OCI-LY3 (cell line): Measurements from ENCODE around the gene AQP12A.
"Not testable (repeated sequence)": the region's sequence is repeated elsewhere in the genome, so short reads cannot be mapped to it uniquely, and the experiment has no call there.

Source experiments
- EZH2phosphoT487 ChIP-seq: fragments of 200-600 bp; shearing (Covaris generic); IDR thresholded peaks from 2 replicates; pipeline ENCODE4 v1.6.1; 2018; ENCODE audit warnings: antibody characterized with exemption, mixed run types, low read depth
- TF ChIP-seq, protein P1 (sequence below): fragments of 200-600, 300-600 bp; sonication (generic); IDR thresholded peaks from 2 replicates; pipeline ENCODE4 v1.5.1; 2014; ENCODE audit warnings: antibody characterized with exemption, low read length, low read depth

DNA sequence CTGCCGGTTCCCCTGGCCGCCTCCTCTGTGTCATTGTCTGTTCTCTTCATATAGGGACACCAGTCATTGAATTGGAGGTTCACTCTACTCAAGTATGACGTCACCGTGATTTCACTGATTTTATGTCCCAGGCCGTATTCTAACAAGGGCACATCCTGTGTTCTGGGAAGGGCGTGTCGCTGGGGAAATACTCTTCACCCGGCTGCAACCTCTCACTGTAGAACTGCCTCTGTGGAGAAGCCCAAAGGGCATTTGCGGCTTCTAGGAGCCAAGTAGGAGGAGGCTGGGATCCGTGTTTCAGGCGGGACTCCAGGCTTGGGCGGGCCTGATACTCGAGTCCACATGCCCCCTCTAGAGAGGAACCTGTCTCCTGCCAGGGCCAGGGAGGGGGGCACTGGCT lies 4.8 kb downstream of the AQP12A start:
- TF ChIP-seq, protein P1, sequence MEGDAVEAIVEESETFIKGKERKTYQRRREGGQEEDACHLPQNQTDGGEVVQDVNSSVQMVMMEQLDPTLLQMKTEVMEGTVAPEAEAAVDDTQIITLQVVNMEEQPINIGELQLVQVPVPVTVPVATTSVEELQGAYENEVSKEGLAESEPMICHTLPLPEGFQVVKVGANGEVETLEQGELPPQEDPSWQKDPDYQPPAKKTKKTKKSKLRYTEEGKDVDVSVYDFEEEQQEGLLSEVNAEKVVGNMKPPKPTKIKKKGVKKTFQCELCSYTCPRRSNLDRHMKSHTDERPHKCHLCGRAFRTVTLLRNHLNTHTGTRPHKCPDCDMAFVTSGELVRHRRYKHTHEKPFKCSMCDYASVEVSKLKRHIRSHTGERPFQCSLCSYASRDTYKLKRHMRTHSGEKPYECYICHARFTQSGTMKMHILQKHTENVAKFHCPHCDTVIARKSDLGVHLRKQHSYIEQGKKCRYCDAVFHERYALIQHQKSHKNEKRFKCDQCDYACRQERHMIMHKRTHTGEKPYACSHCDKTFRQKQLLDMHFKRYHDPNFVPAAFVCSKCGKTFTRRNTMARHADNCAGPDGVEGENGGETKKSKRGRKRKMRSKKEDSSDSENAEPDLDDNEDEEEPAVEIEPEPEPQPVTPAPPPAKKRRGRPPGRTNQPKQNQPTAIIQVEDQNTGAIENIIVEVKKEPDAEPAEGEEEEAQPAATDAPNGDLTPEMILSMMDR = not testable (repeated sequence)
- TF ChIP-seq EZH2phosphoT487 = not testable (repeated sequence)
